K562 (cell line): ENCODE results near the gene CDS2. TPM values are rescaled to one million over a fixed set of nuclear protein-coding genes. Genes with fewer than 3 reads are reported as not detected.

Experiments
- BCLAF1 ChIP-seq, 2 experiments: fragments of 450-650 bp in 1 of 2; IDR thresholded peaks; 2 replicates each; pipeline ENCODE4 v1.6.1; 2011 to 2017; ENCODE audit warnings: low read depth in 2 of 2, antibody characterized with exemption in 1 of 2, borderline replicate concordance in 1 of 2, low read length in 1 of 2, mild to moderate bottlenecking in 1 of 2, mixed read lengths in 1 of 2; ENCODE audit not compliant: control insufficient read depth in 1 of 2
- BCOR ChIP-seq: fragments of 450-650 bp; IDR thresholded peaks from 2 replicates; pipeline ENCODE4 v1.6.1; 2016
- BRD9 ChIP-seq: fragments of 450-650 bp; IDR thresholded peaks from 2 replicates; pipeline ENCODE4 v1.6.1; 2018; ENCODE audit warnings: low read depth; ENCODE audit not compliant: partially characterized antibody
- DIDO1 ChIP-seq: fragments of 450-650 bp; IDR thresholded peaks from 2 replicates; pipeline ENCODE4 v1.6.1; 2016; ENCODE audit warnings: low read depth, missing biosample characterization, missing genetic modification characterization
- ELF1 ChIP-seq: fragments of 200-800 bp; sonication (Bioruptor generic); IDR thresholded peaks from 2 replicates; pipeline ENCODE4 v1.6.1; 2016; ENCODE audit warnings: missing genetic modification characterization, missing compliant biosample characterization
- ERF ChIP-seq: fragments of 450-650 bp; formaldehyde crosslinking; IDR thresholded peaks from 2 replicates; pipeline ENCODE4 v1.4.0; 2020; ENCODE audit warnings: mild to moderate bottlenecking, mixed read lengths
- ETS2 ChIP-seq: IDR thresholded peaks from 2 replicates; pipeline ENCODE4 v1.6.1; 2016; ENCODE audit warnings: borderline replicate concordance, missing genetic modification characterization, mild to moderate bottlenecking, moderate library complexity, missing compliant biosample characterization; ENCODE audit not compliant: poor library complexity, severe bottlenecking
- HSF4 ChIP-seq: fragments of 250-450 bp; sonication (Bioruptor Pico); IDR thresholded peaks from 2 replicates; pipeline ENCODE4 v2.1.2; 2022; ENCODE audit warnings: mild to moderate bottlenecking, moderate library complexity, borderline replicate concordance
- ILK ChIP-seq: fragments of 450-650 bp; IDR thresholded peaks from 2 replicates; pipeline ENCODE4 v1.6.1; 2016; ENCODE audit warnings: missing genetic modification characterization, low read depth, mild to moderate bottlenecking, missing compliant biosample characterization, moderate library complexity, borderline replicate concordance
- MEIS2 ChIP-seq: fragments of 450-650 bp; IDR thresholded peaks from 2 replicates; pipeline ENCODE4 v1.6.1; 2014; ENCODE audit warnings: mild to moderate bottlenecking; ENCODE audit not compliant: partially characterized antibody
- PBX2 ChIP-seq, 2 experiments: IDR thresholded peaks in 1 of 2; conservative IDR thresholded peaks in 1 of 2; 2 replicates each; pipeline ENCODE4 v1.6.1; 2016; ENCODE audit warnings: low read depth in 2 of 2, mild to moderate bottlenecking in 1 of 2, missing compliant biosample characterization in 1 of 2, missing genetic modification characterization in 1 of 2, moderate library complexity in 1 of 2
- POLR2AphosphoS2 ChIP-seq: IDR thresholded peaks from 2 replicates; pipeline ENCODE4 v1.6.1; 2012; ENCODE audit warnings: low read length, improper control_type of control experiment
- RREB1 ChIP-seq: fragments of 250-450 bp; sonication (Bioruptor Pico); IDR thresholded peaks from 2 replicates; pipeline ENCODE4 v1.4.0; 2020
- SMARCC2 ChIP-seq: fragments of 450-650 bp; IDR thresholded peaks from 2 replicates; pipeline ENCODE4 v1.6.1; 2017; ENCODE audit warnings: antibody characterized with exemption, moderate library complexity, mild to moderate bottlenecking, low read depth
- TARDBP ChIP-seq: fragments of 450-650 bp; IDR thresholded peaks from 2 replicates; pipeline ENCODE4 v1.6.1; 2016
- TRIM28 ChIP-seq: fragments of 450-650 bp; IDR thresholded peaks from 2 replicates; pipeline ENCODE4 v1.6.1; 2017
- polyA plus RNA-seq, 8 experiments: library from polyadenylated mRNA; depleted of rRNA in 4 of 8; stranded (reverse) in 5 of 8; unstranded in 3 of 8; fragments of >200 nt; fragmentation: Nextera tagmentation in 2 of 8; fragmentation: Illumina TruSeq in 1 of 8; extraction: Ambion mirVana in 2 of 8; extraction: Trizol in 1 of 8; gene quantifications; 2 replicates each; pipeline versions ENCODE4 v1.2.1 to v1.2.3, GENCODE V29; 2011 to 2014; ENCODE audit warnings: inconsistent platforms in 1 of 8, missing spikeins in 1 of 8
- total RNA-seq, 7 experiments: library from RNA; depleted of rRNA in 6 of 7; stranded (reverse); fragments of >200 nt in 6 of 7; fragmentation: Illumina TruSeq in 2 of 7; extraction: Trizol in 2 of 7; gene quantifications; 2 replicates each; pipeline versions ENCODE4 v1.2.1 to v1.2.3, GENCODE V29; 2011 to 2021; ENCODE audit warnings: low replicate concordance in 1 of 7

Gene CDS2
- total and polyA plus RNA-seq, 9 of the 15 experiments (the other 6 are each of a cell fraction or from before 2014, with no cell fraction given): 6.4 to 46.4 (median 12.2) TPM

GRCh38 chr20:5119435-5120184 lies 7.2 kb upstream of the CDS2 start, which contains the start of gene PCNA (continued):
- TF ChIP-seq ILK (no peak), TARDBP (no peak), MEIS2 (peak; percentile 48), RREB1 (0 out of 2 replicates have a peak, but pooled peaks have one; percentile 21), BCLAF1 (IDR thresholded peaks at IDR 0.05; ENCODE audit: borderline replicate concordance in 1 of 2, control insufficient read depth in 1 of 2, low read depth in 2 of 2, low read length in 1 of 2) (no peak), BCOR (no peak), DIDO1 (no peak), SMARCC2 (no peak), POLR2AphosphoS2 (peak; percentile 92; the same call in 1 of the 2 replicates), ETS2 (tag) (no peak), BRD9 (no peak), HSF4 (CRISPR knock-in tag) (no peak), ERF (no peak), ELF1 (tag) (no peak), PBX2 (CRISPR knock-in tag; IDR thresholded peaks at IDR 0.05; ENCODE audit: low read depth) (no peak), PBX2 (tag; conservative IDR thresholded peaks at IDR 0.05; ENCODE audit: low read depth) (no peak), TRIM28 (no peak)
